Measurements from ENCODE around the gene HSPBAP1. TPM values are rescaled to one million over a fixed set of nuclear protein-coding genes. Genes with fewer than 3 reads are reported as not detected.

Gene HSPBAP1, protein sequence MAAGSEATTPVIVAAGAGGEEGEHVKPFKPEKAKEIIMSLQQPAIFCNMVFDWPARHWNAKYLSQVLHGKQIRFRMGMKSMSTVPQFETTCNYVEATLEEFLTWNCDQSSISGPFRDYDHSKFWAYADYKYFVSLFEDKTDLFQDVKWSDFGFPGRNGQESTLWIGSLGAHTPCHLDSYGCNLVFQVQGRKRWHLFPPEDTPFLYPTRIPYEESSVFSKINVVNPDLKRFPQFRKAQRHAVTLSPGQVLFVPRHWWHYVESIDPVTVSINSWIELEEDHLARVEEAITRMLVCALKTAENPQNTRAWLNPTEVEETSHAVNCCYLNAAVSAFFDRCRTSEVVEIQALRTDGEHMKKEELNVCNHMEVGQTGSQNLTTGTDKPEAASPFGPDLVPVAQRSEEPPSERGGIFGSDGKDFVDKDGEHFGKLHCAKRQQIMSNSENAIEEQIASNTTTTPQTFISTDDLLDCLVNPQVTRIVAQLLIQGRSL
- total RNA-seq (2022), result 9.9 and 13.1 TPM in 2 replicates
- Bru-seq, nascent RNA, result percentile 70 among the genes with signal in this experiment
- BruChase-seq, experiment 1, labeled RNA remaining after a 2-hour chase, result percentile 71 among the genes with signal in this experiment
- percentile 60 among the genes with signal in this experiment for BruChase-seq, experiment 2, labeled RNA remaining after a 6-hour chase
- long read RNA-seq, transcript HSPBAP1-201 (8 exons, 1,953 nt), result major isoform, 11 of 20 reads
- long read RNA-seq, partial matches to known transcripts, result 2 of 20 reads
- long read RNA-seq, other reads (novel, unspliced or antisense), result 7 of 20 reads

DNA sequence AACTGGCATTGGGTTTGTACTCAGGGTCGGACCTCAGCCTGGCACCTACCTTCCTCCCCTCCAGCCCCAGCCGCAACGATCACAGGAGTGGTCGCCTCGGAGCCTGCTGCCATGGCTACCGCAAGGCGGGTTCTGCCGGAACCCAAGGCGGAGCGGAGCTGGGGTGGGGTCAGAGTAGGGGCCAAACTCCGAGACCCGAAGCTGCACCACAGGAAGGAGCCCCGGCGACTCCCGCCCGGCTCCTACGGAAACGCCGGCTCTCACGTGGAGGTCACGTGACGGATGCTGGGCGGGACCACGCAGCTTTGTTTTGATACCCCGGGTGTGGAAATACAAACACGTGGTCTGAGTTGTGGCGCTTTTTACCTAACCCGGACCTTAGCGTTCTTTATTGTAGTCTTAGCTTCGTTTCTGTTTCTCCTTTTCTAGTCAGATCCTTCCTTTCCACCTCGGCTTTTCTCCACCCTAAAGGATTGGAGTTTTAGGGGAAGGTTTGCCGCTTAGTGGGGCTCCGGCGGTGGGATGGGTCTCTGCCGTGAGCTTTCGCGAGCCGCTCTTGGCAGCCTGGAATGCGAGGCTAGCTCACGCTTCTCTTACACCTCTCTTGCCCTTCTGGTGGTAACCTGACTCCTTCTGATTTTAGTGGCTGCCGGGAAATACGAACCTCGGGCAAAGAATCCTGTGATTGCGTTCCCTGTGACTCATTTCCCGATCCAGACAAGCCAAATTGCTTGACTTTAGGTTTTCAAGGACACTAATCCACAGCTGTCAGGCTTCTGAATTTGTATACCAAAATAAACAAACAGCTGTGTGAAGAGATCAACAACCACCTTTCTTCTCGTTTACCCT lies at the start of gene HSPBAP1:
Gene HSPBAP1, minus strand, starts transcription at position 264 of the 849 bp plus-strand sequence. Its CDS starts 151 bp downstream, at position 113.
- Mint-ChIP-seq H3K9me3 (ENCODE audit: unreplicated experiment) (no peaks in the 10 kb centered on the region), H3K4me3 (ENCODE audit: unreplicated experiment) (no peak within 1 kb of the TSS), H3K4me1 (ENCODE audit: low read depth, unreplicated experiment) (peaks cover 8% of the 10 kb centered on the region), H3K27ac (ENCODE audit: unreplicated experiment) (peak within 1 kb of the TSS; percentile 72), H3K36me3 (ENCODE audit: insufficient read depth, unreplicated experiment) (peaks cover 15% of the 10 kb centered on the region), H3K27me3 (ENCODE audit: insufficient read depth, unreplicated experiment) (no peaks in the 10 kb centered on the region)
- ChIA-PET CTCF (interaction anchor here (0.6 to 1.3 kb wide), 4 partner anchors 20 to 848 kb away, joined by 3 to 10 read pairs (median 4); no protein-coding TSS in a partner anchor), POLR2A (interaction anchor here (0.8 to 1.3 kb wide), 3 partner anchors 33 to 408 kb away, joined by 4 to 15 read pairs (median 6); partner anchors contain the start of gene SEC22A)
- peak within 1 kb of the TSS; percentile 95 for H3K4me3 ChIP-seq (ENCODE audit: low read depth, low read length)
- TF ChIP-seq CTCF (IDR thresholded peaks at IDR 0.05; ENCODE audit: insufficient read depth in 1 of 2, low read depth in 1 of 2, low read length in 1 of 2, severe bottlenecking in 1 of 2, unreplicated experiment in 1 of 2), result peak in 1 of 2 experiments; percentile 4
- intact Hi-C loops (cut with micrococcal nuclease; ENCODE audit: unreplicated experiment), result loop anchor here (1.0 to 10.0 kb wide), 2 partner anchors 38 to 229 kb away; partner anchors contain the start of genes DTX3L and PARP9
- no TSS peak for BruUV-seq (replicated peaks)
- no peaks in the 10 kb centered on the region for H3K27me3 ChIP-seq (replicated peaks; ENCODE audit: control insufficient read depth, insufficient read depth, low read length)
- no peaks in the 10 kb centered on the region for H3K36me3 ChIP-seq (ENCODE audit: control insufficient read depth, insufficient read depth, low read length)
- H3K9me3 ChIP-seq, result no peaks in the 10 kb centered on the region
- H3K4me1 ChIP-seq, result peaks cover 15% of the 10 kb centered on the region
- peak; percentile 91 to 92 for DNase-seq

GRCh38 chr3:122835590-122835989 lies 42.0 kb upstream of the HSPBAP1 start:
- BruUV-seq (replicated peaks), result no TSS peak
- Mint-ChIP-seq H3K36me3 (ENCODE audit: insufficient read depth, unreplicated experiment) (peaks cover 20% of the 10 kb centered on the region), H3K4me1 (ENCODE audit: low read depth, unreplicated experiment) (no peaks in the 10 kb centered on the region), H3K27ac (ENCODE audit: unreplicated experiment) (no peak overlapping the region), H3K27me3 (ENCODE audit: insufficient read depth, unreplicated experiment) (no peaks in the 10 kb centered on the region), H3K4me3 (ENCODE audit: unreplicated experiment) (no peak overlapping the region), H3K9me3 (ENCODE audit: unreplicated experiment) (no peaks in the 10 kb centered on the region)
- Histone ChIP-seq H3K4me1 (no peaks in the 10 kb centered on the region), H3K27me3 (replicated peaks; ENCODE audit: control insufficient read depth, insufficient read depth, low read length) (no peaks in the 10 kb centered on the region), H3K9me3 (no peaks in the 10 kb centered on the region), H3K36me3 (ENCODE audit: control insufficient read depth, insufficient read depth, low read length) (no peaks in the 10 kb centered on the region), H3K4me3 (ENCODE audit: low read depth, low read length) (no peak overlapping the region)
- ChIA-PET POLR2A (no interaction called here), CTCF (no interaction called here)
- intact Hi-C loops (cut with micrococcal nuclease; ENCODE audit: unreplicated experiment), result no loop called here
- no peak for TF ChIP-seq CTCF (IDR thresholded peaks at IDR 0.05; ENCODE audit: insufficient read depth in 1 of 2, low read depth in 1 of 2, low read length in 1 of 2, severe bottlenecking in 1 of 2, unreplicated experiment in 1 of 2)
- no peak for DNase-seq
